HUES64 (cell line): ENCODE results near the gene FAAP20.
A peak's percentile ranks its signal among the peaks of the same experiment; 100 is the strongest.

Experiments
- H3K27ac ChIP-seq: 2 replicates; pipeline ENCODE4 v1.7.0; 2013; ENCODE audit warnings: low read depth, low read length, inconsistent platforms
- H3K27me3 ChIP-seq: 2 replicates; pipeline ENCODE4 v1.6.1; 2013; ENCODE audit warnings: mild to moderate bottlenecking, low read length; ENCODE audit not compliant: insufficient read depth
- H3K36me3 ChIP-seq: 2 replicates; pipeline ENCODE4 v1.6.1; 2013; ENCODE audit warnings: mild to moderate bottlenecking, low read length; ENCODE audit not compliant: insufficient read depth
- H3K4me1 ChIP-seq: 2 replicates; pipeline ENCODE4 v1.6.1; 2013; ENCODE audit warnings: mild to moderate bottlenecking, low read length, moderate library complexity; ENCODE audit not compliant: insufficient read depth
- H3K4me3 ChIP-seq: 2 replicates; pipeline ENCODE4 v1.5.1; 2013; ENCODE audit warnings: mild to moderate bottlenecking, low read length, moderate library complexity
- H3K9ac ChIP-seq: 2 replicates; pipeline ENCODE4 v1.6.1; 2013; ENCODE audit warnings: mild to moderate bottlenecking, low read depth, low read length
- H3K9me3 ChIP-seq: 2 replicates; pipeline ENCODE4 v1.6.1; 2013; ENCODE audit warnings: low read depth, low read length; ENCODE audit not compliant: insufficient read depth
- WGBS: fragments of 150-250, 120-280 bp; methylation state at CpG from one replicate; pipeline ENCODE4 v1.1.7; 2013; ENCODE audit warnings: missing lambda C conversion rate; 5-methylcytosine and 5-hydroxymethylcytosine counted together

FAAP20 gene

DNA sequence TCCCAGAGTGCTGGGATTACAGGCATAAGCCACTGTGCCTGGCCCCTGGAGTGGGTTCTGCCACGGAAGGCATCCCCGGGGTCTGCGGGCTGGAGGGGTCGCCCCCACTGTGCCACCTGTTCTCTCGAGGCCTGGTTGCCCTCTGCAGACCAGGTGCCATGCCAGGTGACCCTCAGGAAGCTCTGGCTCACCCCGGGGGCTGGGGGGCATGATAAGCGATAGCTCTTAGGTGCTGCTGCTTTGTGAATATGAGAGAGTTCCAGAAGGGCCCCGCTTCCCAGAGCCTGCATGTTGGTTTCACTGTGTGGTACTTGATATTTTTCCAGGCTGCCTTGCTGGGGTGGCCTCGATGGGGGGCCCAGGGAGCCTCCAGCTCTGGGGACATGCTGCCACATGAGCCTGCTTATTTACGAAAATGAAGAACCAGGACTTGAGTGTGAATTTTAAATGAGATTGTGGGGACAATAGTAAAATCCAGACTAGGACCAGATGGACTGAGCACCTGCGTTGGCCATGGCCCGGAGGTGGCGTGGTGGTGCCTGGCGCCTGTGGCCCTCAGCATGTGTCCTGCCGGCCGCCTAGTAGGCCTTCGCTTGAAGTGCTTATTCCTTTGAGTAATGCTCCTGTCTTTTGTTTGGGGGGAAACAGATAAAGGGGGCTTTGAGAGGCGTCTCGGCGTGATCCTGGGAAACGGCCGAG lies 40.9 kb upstream of the FAAP20 start:
- no peak overlapping the region for H3K4me3 ChIP-seq
- no peak overlapping the region; the same call in 1 of the 2 replicates for H3K9ac ChIP-seq
- H3K27me3 ChIP-seq: no peaks in the 10 kb centered on the region
- H3K9me3 ChIP-seq: no peaks in the 10 kb centered on the region
- no peaks in the 10 kb centered on the region for H3K36me3 ChIP-seq
- no peak overlapping the region for H3K27ac ChIP-seq
- H3K4me1 ChIP-seq: peaks cover 10% of the 10 kb centered on the region; the same call in 1 of the 2 replicates
- 93% methylated on average over 22 of the region's 22 CpGs for WGBS

GRCh38 chr1:2234762-2235113 lies 40.2 kb upstream of the FAAP20 start:
- 92% methylated on average over 4 of the region's 4 CpGs for WGBS
- H3K4me1 ChIP-seq: peaks cover 11% of the 10 kb centered on the region; the same call in 1 of the 2 replicates
- H3K27ac ChIP-seq: no peak overlapping the region
- no peaks in the 10 kb centered on the region for H3K9me3 ChIP-seq
- no peak overlapping the region for H3K9ac ChIP-seq
- H3K27me3 ChIP-seq: no peaks in the 10 kb centered on the region
- H3K36me3 ChIP-seq: no peaks in the 10 kb centered on the region
- no peak overlapping the region for H3K4me3 ChIP-seq

DNA sequence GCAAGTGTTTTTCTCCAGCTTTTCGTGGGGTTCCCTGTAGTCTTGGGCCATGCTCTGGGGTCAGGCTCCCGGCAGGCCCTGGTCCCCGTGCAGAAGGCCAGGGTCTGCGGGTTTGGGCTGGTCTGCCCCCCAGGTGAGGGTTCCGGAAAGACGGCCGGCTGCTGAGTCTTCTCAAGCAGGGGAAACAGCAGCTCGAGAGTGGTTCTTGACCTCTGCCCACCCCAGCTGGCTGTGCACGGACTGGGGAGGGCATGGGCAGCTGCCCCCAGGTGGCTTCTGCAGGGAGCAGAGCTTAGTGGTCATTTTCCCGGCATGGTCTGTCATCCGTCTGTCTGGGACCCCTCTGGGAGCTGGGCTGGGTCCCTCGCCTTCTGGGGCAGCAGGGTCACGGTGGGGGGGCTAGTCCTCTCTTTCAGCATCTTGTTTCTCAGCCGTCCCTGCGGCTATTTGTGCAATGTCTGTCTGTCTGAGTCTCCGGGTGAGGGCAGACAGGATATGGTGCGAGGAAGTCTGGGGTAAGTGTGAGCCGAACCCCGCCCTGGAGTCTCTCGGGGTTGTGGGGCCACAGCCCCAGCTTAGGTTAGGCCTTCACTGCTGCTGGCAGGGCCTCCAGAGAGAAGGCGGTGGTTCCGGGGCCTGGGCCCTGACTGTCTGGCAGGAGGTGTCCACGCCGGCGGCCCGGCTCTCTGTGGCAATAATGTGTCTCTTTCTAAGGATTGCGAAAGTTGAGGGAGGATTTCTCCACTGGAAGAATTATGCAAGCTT lies 39.6 kb upstream of the FAAP20 start:
- no peak overlapping the region for H3K4me3 ChIP-seq
- no peaks in the 10 kb centered on the region for H3K9me3 ChIP-seq
- no peak overlapping the region for H3K9ac ChIP-seq
- H3K36me3 ChIP-seq: no peaks in the 10 kb centered on the region
- no peaks in the 10 kb centered on the region for H3K27me3 ChIP-seq
- peaks cover 11% of the 10 kb centered on the region; the same call in 1 of the 2 replicates for H3K4me1 ChIP-seq
- WGBS: 87% methylated on average over 27 of the region's 27 CpGs
- no peak overlapping the region for H3K27ac ChIP-seq

DNA sequence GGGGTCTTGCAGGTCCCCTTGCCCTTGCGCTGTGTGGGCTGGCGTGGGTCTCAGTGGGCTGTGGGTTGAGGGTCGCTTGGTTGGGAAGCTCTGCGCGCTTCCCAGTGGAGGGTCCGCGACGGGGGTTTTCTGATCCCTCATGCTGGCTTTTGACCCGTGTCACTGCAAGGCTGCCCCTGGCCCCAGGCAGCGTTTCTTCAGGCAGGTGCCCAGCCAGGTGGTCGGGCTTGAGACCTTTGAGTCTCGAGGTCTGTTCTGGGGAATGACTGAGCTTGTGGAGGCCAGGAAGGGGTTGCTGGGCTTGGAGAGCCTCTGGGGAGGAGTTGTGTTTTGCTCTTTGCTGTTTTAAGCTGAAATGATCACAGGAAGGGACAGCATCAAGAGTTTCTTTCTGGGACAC lies 38.9 kb upstream of the FAAP20 start:
- no peaks in the 10 kb centered on the region for H3K9me3 ChIP-seq
- no peak overlapping the region for H3K4me3 ChIP-seq
- H3K27ac ChIP-seq: no peak overlapping the region
- H3K9ac ChIP-seq: no peak overlapping the region
- H3K27me3 ChIP-seq: no peaks in the 10 kb centered on the region
- no peaks in the 10 kb centered on the region for H3K36me3 ChIP-seq
- WGBS: 83% methylated on average over 12 of the region's 12 CpGs
- peaks cover 11% of the 10 kb centered on the region; the same call in 1 of the 2 replicates for H3K4me1 ChIP-seq

DNA sequence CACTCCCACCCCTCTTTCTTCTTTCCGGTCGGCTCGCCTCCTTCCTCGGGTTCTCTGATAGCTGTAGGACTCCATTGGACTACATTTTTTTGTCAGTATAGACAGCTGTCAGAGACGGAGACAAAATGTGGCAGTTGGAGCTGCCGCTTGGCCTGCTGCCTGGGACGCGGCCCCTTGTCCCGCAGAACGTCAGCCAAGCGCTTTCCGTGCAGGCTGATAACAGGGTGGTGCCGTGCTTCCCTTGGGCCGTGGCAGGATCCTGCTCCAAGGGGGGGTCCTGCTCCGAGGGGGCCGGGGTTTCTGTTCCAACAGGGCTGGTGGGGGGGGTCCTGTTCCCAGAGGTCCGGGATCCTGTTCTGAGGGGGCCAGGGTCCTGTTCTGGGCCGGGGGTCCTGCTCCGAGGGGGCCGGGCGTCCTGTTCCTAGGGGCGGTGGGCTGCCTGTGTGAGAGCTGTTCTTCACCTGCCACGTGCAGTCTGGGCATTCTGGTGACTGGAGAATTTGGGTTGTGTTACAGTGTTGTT lies 38.4 kb upstream of the FAAP20 start:
- H3K9ac ChIP-seq: no peak overlapping the region
- no peaks in the 10 kb centered on the region for H3K27me3 ChIP-seq
- H3K4me1 ChIP-seq: peaks cover 11% of the 10 kb centered on the region; the same call in 1 of the 2 replicates
- H3K27ac ChIP-seq: no peak overlapping the region
- H3K36me3 ChIP-seq: no peaks in the 10 kb centered on the region
- no peaks in the 10 kb centered on the region for H3K9me3 ChIP-seq
- 87% methylated on average over 23 of the region's 23 CpGs for WGBS
- no peak overlapping the region for H3K4me3 ChIP-seq

DNA sequence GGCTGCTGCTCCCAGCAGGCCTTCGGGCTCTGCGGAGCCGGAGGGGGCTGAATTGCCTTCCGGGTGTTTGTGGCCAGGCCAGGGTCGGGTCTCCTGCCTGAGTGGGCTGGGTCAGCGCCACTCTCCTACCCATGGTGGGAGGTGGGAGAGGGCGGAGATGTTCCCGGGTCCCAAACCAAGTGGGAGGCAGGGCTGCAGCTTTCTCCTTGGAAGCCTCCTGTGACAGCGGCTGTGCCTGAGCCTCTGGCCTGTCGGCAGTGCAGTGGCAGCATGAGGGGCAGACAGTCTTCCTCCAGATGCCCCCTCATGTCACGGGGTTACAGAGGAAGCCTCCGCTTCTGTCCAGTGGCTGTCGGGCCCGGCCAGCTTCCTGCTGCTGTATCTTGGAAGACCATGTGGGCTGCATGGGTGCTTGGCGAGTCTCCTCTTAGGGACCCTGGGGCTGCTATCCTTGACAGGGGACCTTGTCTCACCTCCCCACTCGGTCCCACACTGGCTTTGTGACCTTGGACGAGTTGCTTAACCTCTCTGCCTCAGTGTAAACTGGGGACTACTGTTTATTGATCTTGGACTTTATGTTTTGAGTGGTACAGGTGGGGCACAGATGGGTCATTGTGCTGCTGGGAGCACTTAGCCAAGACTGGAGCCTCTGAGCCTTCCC lies 37.8 kb upstream of the FAAP20 start:
- WGBS: 85% methylated on average over 17 of the region's 17 CpGs
- H3K27me3 ChIP-seq: no peaks in the 10 kb centered on the region
- peaks cover 11% of the 10 kb centered on the region; the same call in 1 of the 2 replicates for H3K4me1 ChIP-seq
- no peak overlapping the region for H3K4me3 ChIP-seq
- H3K9me3 ChIP-seq: no peaks in the 10 kb centered on the region
- H3K27ac ChIP-seq: no peak overlapping the region
- H3K36me3 ChIP-seq: no peaks in the 10 kb centered on the region
- H3K9ac ChIP-seq: no peak overlapping the region

- H3K27me3 ChIP-seq: no peaks in the 10 kb centered on the region
- peak overlapping the region; percentile 80 for H3K4me3 ChIP-seq
- no peaks in the 10 kb centered on the region for H3K9me3 ChIP-seq
- no peaks in the 10 kb centered on the region for H3K36me3 ChIP-seq
- WGBS: 55% methylated on average over 25 of the region's 26 CpGs
- H3K9ac ChIP-seq: no peak overlapping the region
- no peak overlapping the region for H3K27ac ChIP-seq
- H3K4me1 ChIP-seq: peaks cover 11% of the 10 kb centered on the region; the same call in 1 of the 2 replicates
These were observed 37.1 kb upstream of the FAAP20 start for GRCh38 chr1:2231532-2232254.

- Histone ChIP-seq H3K4me3 (peak overlapping the region; percentile 80), H3K27me3 (no peaks in the 10 kb centered on the region), H3K36me3 (no peaks in the 10 kb centered on the region), H3K4me1 (peaks cover 11% of the 10 kb centered on the region; the same call in 1 of the 2 replicates), H3K9me3 (no peaks in the 10 kb centered on the region), H3K9ac (peak overlapping the region; percentile 78), H3K27ac (no peak overlapping the region)
- WGBS: 41% methylated on average over 30 of the region's 30 CpGs
These were observed 36.4 kb upstream of the FAAP20 start for GRCh38 chr1:2230781-2231531.

- Histone ChIP-seq H3K4me1 (peaks cover 11% of the 10 kb centered on the region; the same call in 1 of the 2 replicates), H3K27me3 (no peaks in the 10 kb centered on the region), H3K4me3 (peak overlapping the region; percentile 80), H3K9me3 (no peaks in the 10 kb centered on the region), H3K9ac (peak overlapping the region; percentile 78), H3K27ac (no peak overlapping the region), H3K36me3 (no peaks in the 10 kb centered on the region)
- WGBS: 14% methylated on average over 32 of the region's 32 CpGs
These were observed 35.5 kb upstream of the FAAP20 start for GRCh38 chr1:2229911-2230731.
